Mucosa of gallbladder (tissue), 1 donor: ENCODE measurements around the gene SIRT2. TPM values are rescaled to one million over a fixed set of nuclear protein-coding genes. Genes with fewer than 3 reads are reported as not detected.
"Not testable (repeated sequence)": the region's sequence is repeated elsewhere in the genome, so short reads cannot be mapped to it uniquely, and the experiment has no call there.

Experiments
- DNase-seq: peaks from one replicate; pipeline ENCODE4 v3.0.0-alpha.2; 2020; ENCODE audit warnings: low spot score
- total RNA-seq: library from RNA; stranded (reverse); gene quantifications from one replicate; pipeline ENCODE4 v1.2.1, GENCODE V29; 2021
- donor health status: DM: no; HTN: no; CAD: no.

The SIRT2 gene
- total RNA-seq, 1 donor from 2014 or later, result 63.0 TPM

- DNase-seq, result peak; percentile 13
Measured at GRCh38 chr19:38898788-38899446, 501 bp downstream of the SIRT2 start.

GRCh38 chr19:38894968-38895367, 4.5 kb downstream of the SIRT2 start:
- no peak for DNase-seq

GRCh38 chr19:38893341-38893771, 6.1 kb downstream of the SIRT2 start:
- DNase-seq, result no peak

GRCh38 chr19:38892841-38893240, 6.6 kb downstream of the SIRT2 start:
- DNase-seq, result no peak

- no peak for DNase-seq
Measured at GRCh38 chr19:38891771-38892170, 7.6 kb downstream of the SIRT2 start.

- DNase-seq, result no peak
Measured at GRCh38 chr19:38890686-38891085, 8.7 kb downstream of the SIRT2 start.

- DNase-seq, result no peak
Measured at GRCh38 chr19:38889803-38890202, 9.6 kb downstream of the SIRT2 start.

GRCh38 chr19:38888876-38889275, 10.5 kb downstream of the SIRT2 start:
- DNase-seq, result no peak

GRCh38 chr19:38884691-38885090, 14.7 kb downstream of the SIRT2 start:
- not testable (repeated sequence) for DNase-seq

- no peak for DNase-seq
Measured at GRCh38 chr19:38883286-38883685, 16.1 kb downstream of the SIRT2 start.

- DNase-seq, result no peak
Measured at GRCh38 chr19:38880882-38881609, 18.4 kb downstream of the SIRT2 start.

- DNase-seq, result no peak
Measured at GRCh38 chr19:38880076-38880881, 19.1 kb downstream of the SIRT2 start.

- no peak for DNase-seq
Measured at GRCh38 chr19:38879400-38879751, 20.0 kb downstream of the SIRT2 start.

- DNase-seq, result no peak
Measured at GRCh38 chr19:38878575-38879399, 20.6 kb downstream of the SIRT2 start.

GRCh38 chr19:38877781-38878574, 21.4 kb downstream of the SIRT2 start, which contains the start of gene RINL:
Gene RINL (minus strand): TSS chr19:38878275. CDS start chr19:38876742, 1,533 bp downstream.
- no peak for DNase-seq

GRCh38 chr19:38875656-38876395, 23.6 kb downstream of the SIRT2 start:
- no peak for DNase-seq

- DNase-seq, result not testable (repeated sequence)
Measured at GRCh38 chr19:38873400-38873799, 26.0 kb downstream of the SIRT2 start.

GRCh38 chr19:38870612-38871011, 28.8 kb downstream of the SIRT2 start:
- DNase-seq, result no peak

GRCh38 chr19:38869836-38870607, 29.4 kb downstream of the SIRT2 start:
- peak; percentile 82 for DNase-seq
